Measurements from ENCODE around the gene DHX35.

DNA sequence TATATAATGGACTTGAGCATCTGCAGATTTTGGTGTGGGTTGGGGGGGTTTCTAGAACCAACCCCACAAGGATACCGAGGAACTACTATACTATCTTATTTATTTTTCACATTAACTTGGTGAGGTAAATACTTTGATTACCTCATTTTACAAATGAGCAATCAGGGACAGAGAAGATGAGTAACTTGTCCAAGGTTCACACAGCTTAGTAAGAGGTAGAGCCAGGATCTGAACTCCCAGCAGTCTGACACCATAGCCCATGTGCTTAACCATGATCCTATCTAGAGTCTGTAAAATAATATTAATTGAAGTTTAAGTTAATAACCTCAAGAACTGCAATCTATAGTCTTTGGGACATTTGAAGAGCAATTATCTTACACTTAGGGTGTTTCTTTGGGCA lies 28.6 kb downstream of the DHX35 start:
- no peak for TF ChIP-seq RFX5 (IDR thresholded peaks at IDR 0.05; ENCODE audit: low read depth, low read length)
- TF ChIP-seq, protein P1, sequence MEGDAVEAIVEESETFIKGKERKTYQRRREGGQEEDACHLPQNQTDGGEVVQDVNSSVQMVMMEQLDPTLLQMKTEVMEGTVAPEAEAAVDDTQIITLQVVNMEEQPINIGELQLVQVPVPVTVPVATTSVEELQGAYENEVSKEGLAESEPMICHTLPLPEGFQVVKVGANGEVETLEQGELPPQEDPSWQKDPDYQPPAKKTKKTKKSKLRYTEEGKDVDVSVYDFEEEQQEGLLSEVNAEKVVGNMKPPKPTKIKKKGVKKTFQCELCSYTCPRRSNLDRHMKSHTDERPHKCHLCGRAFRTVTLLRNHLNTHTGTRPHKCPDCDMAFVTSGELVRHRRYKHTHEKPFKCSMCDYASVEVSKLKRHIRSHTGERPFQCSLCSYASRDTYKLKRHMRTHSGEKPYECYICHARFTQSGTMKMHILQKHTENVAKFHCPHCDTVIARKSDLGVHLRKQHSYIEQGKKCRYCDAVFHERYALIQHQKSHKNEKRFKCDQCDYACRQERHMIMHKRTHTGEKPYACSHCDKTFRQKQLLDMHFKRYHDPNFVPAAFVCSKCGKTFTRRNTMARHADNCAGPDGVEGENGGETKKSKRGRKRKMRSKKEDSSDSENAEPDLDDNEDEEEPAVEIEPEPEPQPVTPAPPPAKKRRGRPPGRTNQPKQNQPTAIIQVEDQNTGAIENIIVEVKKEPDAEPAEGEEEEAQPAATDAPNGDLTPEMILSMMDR (conservative IDR thresholded peaks at IDR 0.05; ENCODE audit: low read depth, low read length), result no peak
- no peak for TF ChIP-seq CEBPB (IDR thresholded peaks at IDR 0.05; ENCODE audit: low read depth, low read length)
- TF ChIP-seq POLR2A (IDR thresholded peaks at IDR 0.05; ENCODE audit: low read depth, low read length), result no peak
- TF ChIP-seq RAD21 (IDR thresholded peaks at IDR 0.05; ENCODE audit: low read length), result no peak

Measured in IMR-90 (cell line).